Fibroblast of pulmonary artery (primary cell): Measurements from ENCODE around the gene ATP5F1C.

Experiments used
- DNase-seq: peaks from one replicate; pipeline ENCODE4 v3.0.0-alpha.2; 2010; ENCODE audit warnings: low read depth
- H3K4me3 ChIP-seq: replicated peaks from 2 replicates; pipeline ENCODE4 v1.5.1; 2011; ENCODE audit warnings: low read depth, mild to moderate bottlenecking, control low read depth, low read length, moderate library complexity
- TF ChIP-seq, protein P1 (sequence below): IDR thresholded peaks from 2 replicates; pipeline ENCODE4 v1.5.1; 2011; ENCODE audit warnings: mild to moderate bottlenecking, control low read depth, low read length, inconsistent platforms; ENCODE audit errors: missing control alignments

ATP5F1C gene

DNA sequence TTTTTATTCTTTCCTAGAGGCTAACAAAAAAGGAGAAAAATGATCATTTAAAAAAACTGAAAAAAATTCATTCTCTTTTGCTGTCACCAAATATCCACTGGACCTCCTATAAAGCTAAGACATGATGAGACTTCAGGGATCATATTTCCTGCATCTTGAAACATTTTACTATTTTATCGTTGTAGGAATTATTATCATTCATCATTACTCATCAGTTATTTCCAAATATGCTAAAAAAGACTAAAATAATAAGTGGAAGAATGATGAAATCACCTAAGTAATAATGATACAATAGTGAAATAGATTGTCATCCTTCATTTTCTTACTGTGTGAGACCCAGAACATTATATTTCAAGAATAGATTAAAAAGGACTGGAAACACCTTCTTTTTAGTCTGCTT, 58.6 kb downstream of the ATP5F1C start:
- DNase-seq = no peak
- no peak overlapping the region for H3K4me3 ChIP-seq
- TF ChIP-seq, protein P1, sequence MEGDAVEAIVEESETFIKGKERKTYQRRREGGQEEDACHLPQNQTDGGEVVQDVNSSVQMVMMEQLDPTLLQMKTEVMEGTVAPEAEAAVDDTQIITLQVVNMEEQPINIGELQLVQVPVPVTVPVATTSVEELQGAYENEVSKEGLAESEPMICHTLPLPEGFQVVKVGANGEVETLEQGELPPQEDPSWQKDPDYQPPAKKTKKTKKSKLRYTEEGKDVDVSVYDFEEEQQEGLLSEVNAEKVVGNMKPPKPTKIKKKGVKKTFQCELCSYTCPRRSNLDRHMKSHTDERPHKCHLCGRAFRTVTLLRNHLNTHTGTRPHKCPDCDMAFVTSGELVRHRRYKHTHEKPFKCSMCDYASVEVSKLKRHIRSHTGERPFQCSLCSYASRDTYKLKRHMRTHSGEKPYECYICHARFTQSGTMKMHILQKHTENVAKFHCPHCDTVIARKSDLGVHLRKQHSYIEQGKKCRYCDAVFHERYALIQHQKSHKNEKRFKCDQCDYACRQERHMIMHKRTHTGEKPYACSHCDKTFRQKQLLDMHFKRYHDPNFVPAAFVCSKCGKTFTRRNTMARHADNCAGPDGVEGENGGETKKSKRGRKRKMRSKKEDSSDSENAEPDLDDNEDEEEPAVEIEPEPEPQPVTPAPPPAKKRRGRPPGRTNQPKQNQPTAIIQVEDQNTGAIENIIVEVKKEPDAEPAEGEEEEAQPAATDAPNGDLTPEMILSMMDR = no peak

DNA sequence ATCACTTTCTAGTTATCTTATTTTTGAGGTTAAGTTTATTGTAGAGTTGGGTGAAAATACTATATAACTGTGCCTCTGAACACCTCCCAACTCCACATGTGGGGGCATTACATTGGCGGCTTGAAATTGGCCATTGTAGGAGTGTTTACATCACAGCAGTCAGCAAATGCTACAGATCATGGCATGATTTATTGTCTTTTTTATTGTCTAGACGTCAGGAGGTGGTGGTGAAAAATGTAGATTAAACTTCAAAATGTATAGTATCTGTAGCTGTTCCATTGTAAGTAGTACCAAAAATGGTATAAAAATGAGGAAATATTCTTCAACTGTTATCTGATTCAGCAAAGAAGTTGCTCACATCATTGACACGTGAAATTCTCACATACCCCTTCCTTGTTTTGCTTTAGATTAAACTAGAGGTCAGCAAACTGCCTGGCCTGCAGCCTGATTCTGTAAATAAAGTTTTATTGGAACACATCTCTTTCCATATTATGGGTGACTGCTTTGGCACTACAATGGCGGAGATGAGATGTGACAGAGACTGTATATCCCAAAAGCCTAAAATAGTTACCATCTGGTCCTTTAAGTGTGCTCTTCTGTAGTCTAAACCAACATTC, 65.4 kb downstream of the ATP5F1C start:
- no peak overlapping the region for H3K4me3 ChIP-seq
- TF ChIP-seq, protein P1 = no peak

DNA sequence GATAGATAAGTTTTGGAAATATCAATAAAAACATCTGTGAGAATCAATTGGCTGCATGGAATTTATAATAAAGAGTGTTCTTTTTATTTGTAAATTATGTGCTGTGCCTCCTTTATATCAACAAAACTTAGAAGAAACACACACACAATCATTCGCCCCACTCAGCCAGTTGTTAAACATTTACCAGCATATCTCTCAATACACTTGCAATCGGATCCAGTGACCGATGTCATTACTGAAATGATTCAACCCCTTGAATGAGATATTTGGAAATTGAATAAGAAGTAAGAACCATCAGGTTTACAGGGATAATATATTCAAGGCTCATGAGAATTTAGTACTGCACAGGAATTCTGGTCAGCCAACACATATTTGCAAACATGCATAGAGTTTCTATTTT, 65.9 kb downstream of the ATP5F1C start:
- DNase-seq = no peak
- no peak overlapping the region for H3K4me3 ChIP-seq
- TF ChIP-seq, protein P1 = no peak

More for the DNA sequence above, 65.4 kb downstream of the ATP5F1C start:
- DNase-seq = no peak

- H3K4me3 ChIP-seq = no peak overlapping the region
- TF ChIP-seq, protein P1 = no peak
- DNase-seq = no peak
Measured at GRCh38 chr10:7855205-7855604, 67.2 kb downstream of the ATP5F1C start.

DNA sequence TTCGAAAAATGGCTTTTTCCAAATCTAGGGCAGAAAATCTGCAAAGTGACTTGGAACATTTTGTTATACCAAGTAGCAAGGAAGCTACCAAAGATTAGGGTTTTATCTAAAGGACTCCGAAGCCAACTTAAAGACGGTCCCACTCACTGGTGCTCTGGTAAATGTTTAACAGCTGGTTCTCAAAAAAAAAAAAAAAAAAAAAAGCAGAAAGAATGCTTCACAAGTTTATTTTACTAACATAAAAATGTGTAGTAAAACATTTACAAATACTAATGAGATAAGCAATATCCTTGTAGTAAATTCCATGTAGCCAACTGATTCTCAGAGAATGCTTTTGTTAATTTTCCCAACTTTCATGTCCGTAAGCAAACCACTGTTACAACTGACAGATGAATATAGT, 68.7 kb downstream of the ATP5F1C start:
- TF ChIP-seq, protein P1 = no peak
- peak overlapping the region; percentile 1 for H3K4me3 ChIP-seq
- no peak for DNase-seq

- TF ChIP-seq, protein P1 = no peak
- no peak for DNase-seq
- H3K4me3 ChIP-seq = peak overlapping the region; percentile 1
Measured at GRCh38 chr10:7857262-7857661, 69.3 kb downstream of the ATP5F1C start.
